GM15510 (cell line): ENCODE data around the gene RAB26.

Experiments used
- POLR2A ChIP-seq: IDR thresholded peaks from 3 replicates; pipeline ENCODE4 v1.6.1; 2011; ENCODE audit warnings: borderline replicate concordance; ENCODE audit not compliant: insufficient read length; ENCODE audit errors: extremely low read depth

RAB26 gene

DNA sequence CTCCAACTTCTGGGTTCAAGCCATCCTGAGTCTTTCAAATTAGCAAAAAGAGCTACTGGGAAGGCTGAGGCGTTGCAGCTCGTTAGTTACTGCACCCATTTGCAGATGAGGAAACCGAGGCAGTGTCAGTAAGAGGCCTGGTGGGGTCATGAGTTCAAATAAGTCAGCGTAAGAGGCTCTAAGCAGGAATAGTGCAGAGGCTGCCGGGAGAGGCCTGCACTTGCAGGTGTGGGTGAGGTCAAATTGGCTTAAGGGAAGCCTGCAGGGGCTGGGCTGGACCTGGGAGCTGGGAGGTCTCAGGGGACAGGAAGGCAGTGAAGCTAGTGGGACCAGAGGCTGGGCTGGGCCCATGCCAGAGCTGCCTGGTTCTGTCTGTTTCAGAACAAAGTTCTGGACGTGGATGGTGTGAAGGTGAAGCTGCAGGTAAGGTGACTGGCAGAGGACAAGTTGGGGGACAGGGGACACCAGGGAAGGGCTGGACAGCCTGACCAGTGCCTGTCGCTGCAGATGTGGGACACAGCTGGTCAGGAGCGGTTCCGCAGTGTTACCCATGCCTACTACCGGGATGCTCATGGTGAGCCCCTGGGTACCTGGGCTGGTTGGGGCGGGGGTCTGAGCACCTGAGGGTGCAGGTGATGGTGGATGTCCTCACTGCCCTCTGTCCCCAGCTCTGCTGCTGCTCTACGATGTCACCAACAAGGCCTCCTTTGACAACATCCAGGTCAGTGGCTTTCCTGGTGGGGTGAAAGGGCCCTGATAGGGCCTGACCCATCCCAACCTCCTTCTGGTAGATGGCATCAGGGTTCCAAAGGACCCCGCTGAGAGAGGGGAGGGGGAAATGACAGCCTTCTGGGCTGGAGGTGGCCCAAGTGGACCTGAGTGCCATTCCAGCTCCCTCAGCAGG is 3.0 kb downstream of the RAB26 start:
- peak; percentile 13 for TF ChIP-seq POLR2A

DNA sequence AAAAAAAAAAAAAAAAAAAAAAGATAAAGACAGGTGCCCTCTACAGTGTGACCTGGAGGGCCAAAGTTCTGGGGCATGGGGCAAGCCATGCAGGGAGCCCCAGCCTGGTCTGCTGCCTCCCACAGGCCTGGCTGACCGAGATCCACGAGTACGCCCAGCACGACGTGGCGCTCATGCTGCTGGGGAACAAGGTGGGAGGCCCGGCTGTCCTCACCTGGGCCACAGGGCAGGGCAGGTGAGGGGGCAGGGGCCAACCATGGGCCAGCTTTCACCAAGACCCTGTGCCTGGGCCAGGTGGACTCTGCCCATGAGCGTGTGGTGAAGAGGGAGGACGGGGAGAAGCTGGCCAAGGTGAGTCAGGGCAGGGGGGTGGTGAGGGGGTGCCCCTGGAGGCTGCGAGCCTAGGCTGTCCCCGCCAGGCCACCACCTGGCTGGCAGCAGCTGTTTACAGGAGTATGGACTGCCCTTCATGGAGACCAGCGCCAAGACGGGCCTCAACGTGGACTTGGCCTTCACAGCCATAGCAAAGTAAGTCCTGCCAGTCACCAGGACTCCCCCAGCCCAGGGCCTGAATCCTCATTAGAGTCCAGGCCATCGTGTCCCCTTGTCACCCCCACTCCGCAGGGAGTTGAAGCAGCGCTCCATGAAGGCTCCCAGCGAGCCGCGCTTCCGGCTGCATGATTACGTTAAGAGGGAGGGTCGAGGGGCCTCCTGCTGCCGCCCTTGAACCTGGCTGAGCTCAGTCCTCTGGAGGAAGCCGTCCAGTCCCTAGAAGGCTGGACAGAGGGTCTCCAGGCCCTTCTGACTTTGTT is 4.5 kb downstream of the RAB26 start:
- TF ChIP-seq POLR2A, result peak; percentile 46

DNA sequence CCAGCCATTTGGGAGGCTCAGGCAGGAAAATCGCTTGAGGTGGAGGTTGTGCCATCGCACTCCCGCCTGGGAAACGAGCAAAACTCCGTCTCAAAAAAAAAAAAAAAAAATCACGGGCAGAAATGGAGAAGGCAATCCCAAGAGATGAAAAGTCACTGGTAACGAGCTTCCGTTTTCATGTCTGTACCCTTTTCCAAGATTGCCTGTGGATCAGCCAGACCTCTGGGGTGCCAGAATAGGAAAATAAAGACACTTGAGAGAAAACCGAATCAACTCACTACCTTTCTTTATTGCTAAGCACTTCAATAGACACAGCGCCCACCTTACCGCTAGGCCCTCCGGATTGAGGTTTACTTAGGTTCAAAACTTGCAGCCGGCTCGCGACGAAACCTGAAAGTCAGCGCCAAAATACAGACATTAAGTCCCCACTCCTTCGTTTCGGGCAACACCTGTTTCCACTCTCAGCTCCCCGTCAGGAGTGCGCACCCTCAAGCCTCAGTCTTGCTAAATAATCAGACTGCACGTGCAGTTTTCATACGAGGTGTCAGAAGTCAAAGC is 6.2 kb downstream of the RAB26 start:
- TF ChIP-seq POLR2A, result no peak

DNA sequence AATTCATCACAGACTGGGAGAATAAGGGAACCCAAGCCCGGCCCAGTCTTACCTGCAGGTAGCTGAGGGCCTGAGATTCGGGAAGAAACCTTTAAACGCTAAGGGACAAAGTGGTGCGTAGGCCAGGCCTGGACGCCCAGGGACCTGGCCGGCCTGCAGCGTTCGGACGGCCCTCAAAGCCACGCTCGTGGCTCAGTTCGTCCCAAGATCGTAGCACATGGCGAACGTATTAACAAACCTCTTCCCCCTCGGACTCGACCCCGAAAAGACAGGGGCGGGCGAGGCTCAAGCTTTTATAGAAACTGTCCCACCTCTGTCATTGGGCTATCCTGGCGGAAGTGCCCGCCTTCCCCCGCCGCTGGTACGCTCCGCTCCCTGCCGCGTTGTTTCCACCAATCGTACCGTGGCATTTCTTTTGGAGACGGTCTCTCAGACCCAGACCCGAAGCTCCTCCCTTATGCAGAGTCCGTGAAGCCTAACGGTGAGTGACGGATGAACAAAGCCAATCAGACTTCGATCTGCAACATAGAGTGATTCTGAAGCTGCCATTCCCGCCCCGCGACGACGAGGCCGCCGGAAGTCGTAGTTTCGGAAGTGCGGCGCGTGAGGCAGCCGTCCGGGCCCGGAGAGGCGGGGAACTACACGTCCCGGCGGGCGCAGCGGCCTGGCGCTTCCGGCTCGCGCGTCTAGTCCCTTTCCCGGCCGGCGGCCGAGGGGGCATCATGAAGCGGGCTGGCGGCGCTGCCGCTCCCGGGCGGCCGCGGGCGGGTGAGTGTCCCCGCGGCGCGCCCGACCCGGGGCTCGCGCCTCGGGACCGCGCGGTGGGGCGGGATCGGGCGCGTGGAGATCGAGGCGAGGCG is 6.9 kb downstream of the RAB26 start, which contains the start of gene TRAF7:
TSS of gene TRAF7 (plus strand) at position 692 of the 860 bp plus-strand sequence. CDS start 8,139 bp downstream, outside the sequence.
- TF ChIP-seq POLR2A, result peak; percentile 100

DNA sequence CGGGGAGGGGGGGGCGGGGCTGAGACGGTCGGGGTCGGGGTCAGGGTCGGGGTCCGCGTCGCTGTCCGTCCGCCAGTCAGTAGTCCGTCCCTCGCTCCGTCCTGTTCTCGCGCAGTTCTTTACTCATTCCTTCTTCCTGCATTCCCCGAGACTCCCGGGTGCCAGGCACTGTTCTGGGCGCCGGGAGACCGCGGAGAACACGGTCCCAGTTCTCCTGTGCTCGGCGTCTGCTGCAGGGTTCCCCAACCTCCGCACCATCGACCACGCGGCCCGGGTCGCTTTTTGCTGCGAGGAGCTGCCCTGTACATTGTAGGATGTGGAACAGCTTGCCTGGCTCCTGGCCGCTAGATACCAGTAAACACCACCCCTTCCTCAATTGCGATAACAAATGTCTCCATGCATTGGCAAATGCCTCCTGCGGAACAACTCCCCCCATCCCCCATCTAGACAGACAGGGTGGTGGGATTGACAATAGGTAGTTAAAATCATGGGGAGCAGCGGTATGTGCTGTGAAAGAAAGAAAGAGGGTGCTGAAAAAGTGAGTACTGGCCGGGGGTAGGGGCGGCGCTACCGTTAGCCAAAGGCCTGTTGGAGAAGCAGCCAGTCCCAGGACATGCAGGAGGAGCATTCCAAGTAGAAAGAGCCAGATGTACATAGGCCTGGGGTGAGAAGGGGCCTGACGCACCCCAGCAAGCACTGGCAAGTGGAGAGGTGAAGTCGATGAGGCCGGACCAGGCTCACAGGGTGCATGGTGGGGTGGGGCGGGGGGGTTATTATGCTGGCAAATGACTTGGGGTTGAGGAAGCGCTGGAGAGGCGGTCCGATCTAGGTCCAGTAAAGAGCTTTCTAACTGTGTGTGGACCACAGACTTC is 7.8 kb downstream of the RAB26 start:
- no peak for TF ChIP-seq POLR2A

DNA sequence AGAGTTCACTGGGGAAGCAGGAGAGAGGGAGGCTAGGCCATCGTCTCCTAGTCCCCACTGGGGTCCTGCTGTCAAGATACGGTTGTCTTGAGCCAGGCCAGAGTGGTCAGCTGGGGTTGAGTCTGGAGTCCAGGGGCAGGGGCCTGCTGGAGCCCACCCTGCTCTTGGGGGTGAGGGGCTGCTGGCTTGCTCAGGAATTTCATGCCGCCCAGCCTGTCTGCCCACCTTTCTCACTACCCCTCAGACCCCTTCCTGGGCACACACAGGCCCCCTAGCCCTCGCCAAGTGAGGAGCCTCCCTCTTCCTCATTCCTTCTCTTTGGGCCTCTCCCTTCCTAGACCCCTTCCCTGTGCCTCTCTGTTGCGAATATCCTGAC is 8.4 kb downstream of the RAB26 start:
- no peak for TF ChIP-seq POLR2A

DNA sequence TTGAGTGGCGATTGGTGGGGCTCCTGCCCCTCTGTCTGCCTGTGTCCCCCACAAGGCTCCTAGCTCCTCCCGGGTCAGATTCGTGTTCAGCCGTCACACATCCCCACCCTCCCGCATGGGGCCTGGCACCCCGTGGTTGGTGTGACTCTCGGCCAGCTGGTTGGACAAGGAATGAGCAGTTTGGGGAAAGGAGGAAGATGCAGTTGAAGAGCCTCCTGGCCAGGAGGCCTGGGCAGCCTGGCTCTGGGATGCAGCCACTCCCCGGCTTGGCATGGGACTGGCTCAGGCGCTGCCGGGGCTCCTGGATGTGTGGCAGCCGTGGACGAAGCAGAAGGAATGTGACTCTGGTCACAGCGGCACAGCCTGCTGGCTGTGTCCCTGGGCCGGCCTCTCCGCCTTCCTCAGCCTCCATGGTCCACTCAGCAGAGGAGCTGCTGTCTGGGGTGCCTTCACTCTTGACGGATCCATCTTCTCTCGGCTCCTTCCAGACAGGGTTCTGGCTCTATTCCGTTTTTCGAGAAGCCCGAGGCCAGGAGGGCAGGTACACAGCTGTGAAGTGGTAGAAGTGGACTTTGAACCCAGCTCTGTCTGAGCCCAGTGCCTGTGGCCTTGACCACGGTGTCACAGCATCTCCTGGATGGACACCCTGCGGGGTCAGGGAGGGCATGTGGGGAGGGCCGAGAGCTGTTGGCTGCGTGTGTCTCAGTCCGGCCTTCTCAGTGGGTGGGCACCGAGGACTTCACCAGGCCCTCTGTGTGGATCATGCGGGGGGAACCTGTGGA is 9.2 kb downstream of the RAB26 start:
- no peak for TF ChIP-seq POLR2A

DNA sequence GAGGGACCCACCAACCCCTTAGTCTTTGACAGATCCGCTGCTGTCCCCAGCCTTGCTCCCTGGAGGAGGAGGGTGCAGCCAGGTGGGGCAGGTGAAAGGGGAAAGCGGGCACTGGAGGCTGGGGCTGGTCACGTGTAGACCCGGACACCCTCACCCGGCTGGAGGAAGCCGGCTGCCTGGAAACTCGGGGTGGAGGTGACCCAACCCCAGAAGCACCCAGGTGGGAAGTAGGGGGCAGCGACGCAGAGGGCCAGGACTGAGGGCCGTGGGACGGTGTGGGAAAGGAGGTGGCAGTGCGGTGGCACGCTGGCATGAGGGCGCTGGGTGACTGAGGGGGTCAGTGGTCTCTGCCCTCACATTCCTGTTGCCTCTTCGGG is 9.8 kb downstream of the RAB26 start:
- no peak for TF ChIP-seq POLR2A

DNA sequence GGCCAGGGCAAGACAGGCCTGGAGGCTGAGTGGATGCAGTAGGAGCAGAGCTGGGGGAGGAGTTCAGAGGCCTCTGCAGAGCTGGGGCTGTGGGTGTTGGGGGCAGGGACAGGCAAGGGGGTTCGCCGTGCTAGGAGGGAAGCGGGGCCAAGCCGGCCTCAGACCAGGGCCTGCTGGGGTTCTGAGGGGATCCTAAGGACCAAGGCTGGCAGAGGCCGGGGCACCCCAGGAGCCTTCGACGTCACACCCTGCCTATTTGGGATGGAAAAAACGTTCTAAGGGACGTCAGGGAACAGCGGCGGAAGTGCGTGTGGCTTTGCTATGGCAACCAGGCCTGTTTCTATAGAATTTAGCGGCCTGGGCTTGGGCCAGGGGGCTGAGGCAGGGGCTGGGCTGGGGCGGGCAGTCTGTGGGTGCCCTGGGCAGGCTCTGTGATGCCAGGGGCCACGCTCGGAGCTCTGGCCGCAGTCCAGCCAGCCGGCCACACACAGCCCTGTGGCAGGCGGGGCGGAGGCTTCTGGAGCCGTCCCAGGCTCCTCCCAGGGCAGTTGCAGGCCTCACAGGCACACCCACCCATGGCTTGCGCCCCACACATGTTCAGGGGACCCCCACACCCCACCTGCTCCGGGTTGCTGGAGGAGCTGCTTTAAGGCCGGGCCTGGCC is 10.9 kb downstream of the RAB26 start:
- TF ChIP-seq POLR2A, result no peak

DNA sequence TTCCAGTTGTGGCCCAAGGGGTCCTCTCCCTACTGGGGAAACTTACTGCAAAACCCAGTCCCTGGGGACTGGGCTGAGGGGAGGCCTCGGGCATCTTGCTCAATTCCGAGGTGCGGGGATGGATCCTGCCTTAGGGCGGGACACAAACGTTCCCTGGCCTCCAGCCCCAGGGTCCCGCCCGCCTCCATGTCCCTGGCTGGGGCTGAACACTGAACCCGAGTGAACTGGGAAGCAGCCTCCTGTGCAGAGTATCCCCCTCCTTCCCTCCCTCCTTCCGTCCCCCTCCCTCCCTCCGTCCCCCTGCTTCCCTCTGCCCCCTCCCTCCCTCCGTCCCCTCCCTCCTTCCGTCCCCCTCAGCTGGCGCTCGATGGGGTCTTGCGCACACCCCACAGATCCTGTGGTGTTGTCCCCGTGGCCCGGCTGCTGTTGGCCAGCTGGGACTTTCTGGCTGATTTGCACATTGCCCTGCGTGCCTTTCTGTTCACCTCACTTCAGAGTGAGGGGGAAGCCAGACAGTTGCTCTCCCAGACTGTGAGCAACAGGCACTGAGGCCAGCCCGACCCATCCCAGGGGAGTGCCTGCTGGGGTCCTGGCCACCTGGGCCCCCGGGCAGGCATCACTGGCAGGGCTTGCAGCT is 12.6 kb downstream of the RAB26 start:
- no peak for TF ChIP-seq POLR2A

DNA sequence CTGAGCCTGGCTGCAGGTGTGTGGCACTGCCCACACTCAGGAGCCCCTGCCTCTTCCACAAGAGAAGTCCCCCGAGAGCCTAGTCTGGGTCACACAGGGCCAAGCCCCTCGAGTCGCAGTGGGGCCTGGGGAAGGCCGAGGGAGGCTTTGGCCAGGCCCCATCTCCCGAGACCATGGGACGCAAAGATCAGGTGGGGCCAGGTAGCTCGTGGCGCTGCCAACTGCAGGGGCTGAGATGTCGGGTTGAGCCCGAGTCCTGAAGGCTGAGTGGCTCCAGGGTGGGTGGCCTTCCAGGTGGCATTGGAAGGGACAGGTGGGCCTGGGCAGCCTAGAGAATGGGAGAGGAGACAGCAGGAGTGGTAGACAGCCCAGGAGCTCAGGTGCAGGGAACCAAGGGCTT is 13.5 kb downstream of the RAB26 start:
- TF ChIP-seq POLR2A, result no peak

DNA sequence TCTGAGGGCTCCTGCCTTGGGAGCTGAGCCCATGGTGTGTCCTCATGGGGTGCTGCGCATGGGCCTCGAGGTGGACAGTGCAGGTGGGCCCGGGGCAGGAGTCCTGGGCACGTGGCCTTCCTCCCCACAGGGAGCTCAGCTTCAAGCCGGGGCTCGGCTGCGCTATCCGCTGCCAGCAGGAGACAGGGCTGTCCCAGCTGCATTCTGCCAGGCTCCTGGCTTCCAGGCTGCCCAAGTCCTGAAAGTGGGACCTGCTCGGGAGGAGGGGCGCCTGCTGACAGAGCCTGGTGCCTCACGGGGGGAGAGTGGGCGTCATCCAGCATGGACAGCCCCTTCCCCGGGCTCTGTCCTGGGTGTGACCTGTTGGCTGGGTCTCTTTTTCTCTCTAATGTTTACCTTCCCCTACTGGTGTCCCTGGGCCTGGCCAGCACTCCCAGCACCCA is 14.3 kb downstream of the RAB26 start:
- TF ChIP-seq POLR2A, result no peak
